IPS-NIHi7 (cell line): ENCODE data around the gene ZBED1.
"Not testable (repeated sequence)": the region's sequence is repeated elsewhere in the genome, so short reads cannot be mapped to it uniquely, and the experiment has no call there.

Source experiments
- DNase-seq: peaks from one replicate; pipeline ENCODE4 v3.0.0; 2012; ENCODE audit warnings: mixed read lengths; ENCODE audit errors: extremely low spot score

The ZBED1 gene

DNA sequence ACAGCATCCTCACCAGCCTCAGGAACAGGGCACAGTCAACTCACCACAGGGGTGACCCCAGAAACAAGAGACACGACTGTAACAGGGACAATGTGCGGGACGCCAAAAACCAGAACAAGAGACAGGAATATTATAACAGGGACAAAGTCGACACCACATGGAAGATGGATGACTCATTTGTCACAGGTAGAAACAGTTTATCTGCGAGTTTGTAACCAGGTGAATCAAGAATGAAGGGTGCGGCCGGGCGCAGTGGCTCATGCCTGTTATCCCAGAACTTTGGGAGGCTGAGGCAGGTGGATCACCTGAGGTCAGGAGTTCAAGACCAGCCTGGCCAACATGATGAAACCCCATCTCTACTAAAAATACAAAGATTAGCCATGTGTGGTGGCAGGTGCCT, 44.7 kb downstream of the ZBED1 start:
- not testable (repeated sequence) for DNase-seq

DNA sequence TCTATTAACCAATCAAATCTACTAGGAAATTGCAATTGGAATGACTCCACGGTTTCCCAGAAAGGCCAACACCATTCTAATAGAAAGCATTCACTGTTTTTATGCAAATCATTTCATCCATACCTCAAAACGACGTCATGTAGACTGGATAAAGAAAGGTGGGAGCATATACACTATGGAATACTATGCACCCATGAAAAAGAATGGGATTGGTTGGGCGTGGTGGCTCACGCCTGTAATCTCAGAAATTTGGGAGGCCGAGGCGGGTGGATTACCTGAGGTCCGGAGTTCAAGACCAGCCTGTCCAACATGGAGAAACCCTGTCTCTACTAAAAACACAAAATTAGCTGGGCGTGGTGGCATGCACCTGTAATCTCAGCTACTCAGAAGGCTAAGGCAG, 46.2 kb downstream of the ZBED1 start:
- DNase-seq: not testable (repeated sequence)

DNA sequence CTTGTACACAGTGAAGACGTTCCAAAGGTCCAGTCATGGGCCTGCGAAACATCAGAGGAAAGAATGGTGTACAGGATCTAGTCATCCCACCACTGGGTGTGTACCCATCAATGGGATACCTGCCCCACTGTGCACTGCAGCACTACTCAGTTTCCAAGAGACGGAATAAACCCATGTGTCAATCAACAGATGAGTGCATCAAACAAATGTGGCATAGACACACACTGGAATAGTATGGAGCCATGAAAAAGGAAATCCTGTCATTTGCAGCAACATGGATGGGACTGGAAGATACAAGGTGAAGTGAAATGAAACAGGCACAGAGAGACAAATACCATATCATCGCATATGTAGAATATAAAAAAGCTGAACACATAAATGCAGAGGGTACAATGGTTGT, 48.0 kb downstream of the ZBED1 start:
- no peak for DNase-seq

- DNase-seq: no peak
These were observed 48.4 kb downstream of the ZBED1 start for GRCh38 chrX:2452317-2452784.

GRCh38 chrX:2451501-2452316, 49.1 kb downstream of the ZBED1 start:
- DNase-seq: peak; percentile 17

- DNase-seq: no peak
These were observed 50.1 kb downstream of the ZBED1 start for GRCh38 chrX:2450681-2451080.

GRCh38 chrX:2449135-2449886, 51.5 kb downstream of the ZBED1 start:
- DNase-seq: no peak

DNA sequence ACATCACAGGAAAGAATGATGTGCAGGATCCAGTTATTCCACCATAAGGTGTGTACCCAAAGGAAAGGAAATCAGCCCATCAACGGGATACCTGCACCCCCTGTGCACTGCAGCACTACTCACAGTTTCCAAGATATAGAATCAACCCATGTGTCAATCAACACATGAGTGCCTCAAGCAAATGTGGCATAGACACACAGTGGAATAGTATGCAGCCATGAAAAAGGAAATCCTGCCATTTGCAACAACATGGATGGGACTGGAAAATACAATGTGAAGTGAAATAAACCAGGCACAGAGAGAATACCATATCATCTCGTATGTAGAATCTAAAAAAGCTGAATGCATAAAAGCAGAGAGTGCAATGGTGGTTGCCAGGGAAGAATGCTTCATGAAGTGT, 53.3 kb downstream of the ZBED1 start:
- DNase-seq: no peak

DNA sequence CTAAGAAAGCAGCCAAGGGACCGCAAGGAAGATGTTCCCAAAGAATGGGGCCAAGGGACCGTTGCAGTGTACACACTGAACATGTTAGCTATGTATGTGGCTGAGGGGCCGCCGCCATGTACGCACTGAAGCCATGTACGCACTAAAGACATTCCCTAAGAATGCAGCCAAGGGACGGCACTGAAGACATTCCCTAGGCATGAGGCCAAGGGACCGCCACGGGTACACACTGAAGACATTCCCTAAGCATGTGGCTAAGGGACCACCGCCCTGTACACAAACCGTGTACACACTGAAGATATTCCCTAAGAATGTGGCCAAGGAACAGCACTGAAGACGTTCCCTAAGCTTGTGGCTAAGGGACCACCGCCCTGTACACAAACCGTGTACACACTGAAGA, 54.0 kb downstream of the ZBED1 start:
- DNase-seq: no peak

GRCh38 chrX:2445662-2446623, 54.8 kb downstream of the ZBED1 start:
- DNase-seq: no peak

- DNase-seq: no peak
These were observed 58.1 kb downstream of the ZBED1 start for GRCh38 chrX:2442694-2443093.

DNA sequence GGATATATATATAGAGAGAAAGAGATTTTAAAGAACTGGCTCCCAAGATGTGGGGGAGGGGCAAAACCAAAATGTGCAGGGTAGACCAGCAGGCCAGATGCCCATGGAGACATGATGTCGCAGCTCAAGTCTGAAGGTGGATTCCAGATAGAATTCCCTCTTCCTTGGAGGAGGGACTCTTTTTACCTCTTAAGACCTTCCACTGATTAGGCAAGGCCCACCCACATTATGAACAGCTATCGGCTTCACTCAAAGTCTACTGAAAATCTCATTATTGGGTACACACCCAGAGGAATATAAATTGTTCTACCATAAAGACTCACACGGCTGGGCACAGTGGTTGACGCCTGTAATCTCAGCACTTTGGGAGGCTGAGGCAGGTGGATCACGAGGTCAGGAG, 59.3 kb downstream of the ZBED1 start:
- DNase-seq: no peak

GRCh38 chrX:2439613-2440012, 61.2 kb downstream of the ZBED1 start:
- DNase-seq: no peak
